SK-N-SH treated with all-trans-retinoic acid at 6 μM for 48 hours (cell line): ENCODE data around the gene IFT81.
A peak's percentile ranks its signal among the peaks of the same experiment; 100 is the strongest.

Experiments used
- ATAC-seq: fragments of 200-7000 bp; cut with Tn5 transposase; 3 replicates; pipeline ENCODE4 v1.9.1; 2020; ENCODE audit warnings: mild to moderate bottlenecking, moderate library complexity
- BACH2 ChIP-seq: fragments of 250-450 bp; sonication (Bioruptor Pico); IDR thresholded peaks from 2 replicates; pipeline ENCODE4 v1.9.0; 2021; ENCODE audit warnings: mild to moderate bottlenecking, borderline replicate concordance
- OSR1 ChIP-seq: fragments of 250-450 bp; sonication (Bioruptor Pico); IDR thresholded peaks from 2 replicates; pipeline ENCODE4 v1.8.0; 2022; ENCODE audit warnings: moderate library complexity, mild to moderate bottlenecking, inconsistent platforms
- TCF4 ChIP-seq: fragments of 250-450 bp; sonication (Bioruptor Pico); IDR thresholded peaks from 2 replicates; pipeline ENCODE4 v1.8.0; 2021; ENCODE audit warnings: mild to moderate bottlenecking, moderate library complexity, borderline replicate concordance
- ZFP3 ChIP-seq: fragments of 250-450 bp; sonication (Bioruptor Pico); IDR thresholded peaks from 2 replicates; pipeline ENCODE4 v1.5.0; 2020; ENCODE audit warnings: mild to moderate bottlenecking, moderate library complexity
- ZNF565 ChIP-seq: fragments of 450-650 bp; formaldehyde crosslinking; conservative IDR thresholded peaks from 2 replicates; pipeline ENCODE4 v1.5.0; 2020; ENCODE audit warnings: low read depth, mild to moderate bottlenecking, moderate library complexity
- TF ChIP-seq, protein P1 (sequence below): fragments of 250-450 bp; sonication (Bioruptor Pico); IDR thresholded peaks from 2 replicates; pipeline ENCODE4 v1.5.0; 2020; ENCODE audit warnings: mild to moderate bottlenecking, moderate library complexity

Gene IFT81

DNA sequence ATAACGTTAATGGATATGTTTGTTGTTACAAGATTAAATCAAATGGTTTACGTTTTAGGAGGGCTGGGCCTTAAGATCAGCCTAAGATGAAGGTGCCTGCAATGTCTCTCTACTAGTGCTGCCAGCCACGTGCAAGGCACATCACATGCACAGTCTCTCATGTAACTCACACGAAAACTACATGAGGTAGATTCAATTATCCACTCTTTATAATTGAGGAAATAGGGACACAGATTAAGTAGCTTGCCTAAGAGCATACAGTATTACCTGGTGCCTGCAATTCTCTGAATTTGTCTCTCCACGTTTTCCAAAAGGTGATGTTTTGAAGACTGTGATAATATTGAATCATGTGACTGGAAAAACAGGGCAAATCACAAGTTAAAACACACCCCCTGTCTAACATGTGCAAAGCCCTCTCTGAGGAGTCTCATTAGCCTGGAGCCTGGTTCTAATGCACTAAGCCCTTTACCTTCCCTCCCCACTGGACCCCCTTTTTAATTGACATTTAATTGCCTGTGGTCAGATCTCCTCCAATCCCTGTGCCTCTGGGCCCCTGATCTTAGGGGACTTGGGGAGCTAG lies 142.3 kb downstream of the IFT81 start (continued):
- TF ChIP-seq, protein P1, sequence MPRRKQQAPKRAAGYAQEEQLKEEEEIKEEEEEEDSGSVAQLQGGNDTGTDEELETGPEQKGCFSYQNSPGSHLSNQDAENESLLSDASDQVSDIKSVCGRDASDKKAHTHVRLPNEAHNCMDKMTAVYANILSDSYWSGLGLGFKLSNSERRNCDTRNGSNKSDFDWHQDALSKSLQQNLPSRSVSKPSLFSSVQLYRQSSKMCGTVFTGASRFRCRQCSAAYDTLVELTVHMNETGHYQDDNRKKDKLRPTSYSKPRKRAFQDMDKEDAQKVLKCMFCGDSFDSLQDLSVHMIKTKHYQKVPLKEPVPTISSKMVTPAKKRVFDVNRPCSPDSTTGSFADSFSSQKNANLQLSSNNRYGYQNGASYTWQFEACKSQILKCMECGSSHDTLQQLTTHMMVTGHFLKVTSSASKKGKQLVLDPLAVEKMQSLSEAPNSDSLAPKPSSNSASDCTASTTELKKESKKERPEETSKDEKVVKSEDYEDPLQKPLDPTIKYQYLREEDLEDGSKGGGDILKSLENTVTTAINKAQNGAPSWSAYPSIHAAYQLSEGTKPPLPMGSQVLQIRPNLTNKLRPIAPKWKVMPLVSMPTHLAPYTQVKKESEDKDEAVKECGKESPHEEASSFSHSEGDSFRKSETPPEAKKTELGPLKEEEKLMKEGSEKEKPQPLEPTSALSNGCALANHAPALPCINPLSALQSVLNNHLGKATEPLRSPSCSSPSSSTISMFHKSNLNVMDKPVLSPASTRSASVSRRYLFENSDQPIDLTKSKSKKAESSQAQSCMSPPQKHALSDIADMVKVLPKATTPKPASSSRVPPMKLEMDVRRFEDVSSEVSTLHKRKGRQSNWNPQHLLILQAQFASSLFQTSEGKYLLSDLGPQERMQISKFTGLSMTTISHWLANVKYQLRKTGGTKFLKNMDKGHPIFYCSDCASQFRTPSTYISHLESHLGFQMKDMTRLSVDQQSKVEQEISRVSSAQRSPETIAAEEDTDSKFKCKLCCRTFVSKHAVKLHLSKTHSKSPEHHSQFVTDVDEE (CRISPR knock-in tag) = no peak
- TF ChIP-seq OSR1 (CRISPR knock-in tag) (no peak), ZNF565 (no peak)

GRCh38 chr12:110266980-110267620 lies 142.9 kb downstream of the IFT81 start:
- ATAC-seq = peak; percentile 58
- TF ChIP-seq BACH2 (CRISPR knock-in tag) (no peak), ZFP3 (CRISPR knock-in tag) (0 out of 2 replicates have a peak, but pooled peaks have one; percentile 20), TCF4 (CRISPR knock-in tag) (peak; percentile 33; the same call in 1 of the 2 replicates)
